SK-N-SH (cell line): ENCODE data around the gene TRIM69. TPM values are rescaled to one million over a fixed set of nuclear protein-coding genes. Genes with fewer than 3 reads are reported as not detected.

Experiments
- CTCF ChIA-PET: fragments of 300-600, 350-600 bp; formaldehyde crosslinking; extraction: SDS; loops from one replicate; lab custom pipeline; 2021; lab: Yijun Ruan, JAX
- POLR2A ChIA-PET: fragments of 350-600 bp; sonication (Branson Sonifier 250); formaldehyde crosslinking; extraction: SDS; loops from one replicate; lab custom pipeline; 2020; ENCODE audit warnings: antibody characterized with exemption, inconsistent platforms; lab: Yijun Ruan, JAX
- DNase-seq: peaks from one replicate; pipeline ENCODE4 v3.0.0; 2012
- H2AFZ ChIP-seq: fragments of 200-600 bp; sonication (generic); 2 replicates; pipeline ENCODE4 v1.8.1; 2016; ENCODE audit warnings: antibody characterized with exemption, mild to moderate bottlenecking, low read depth
- H3F3A ChIP-seq: fragments of 200-600 bp; sonication (generic); replicated peaks from 2 replicates; pipeline ENCODE3; 2016; ENCODE audit warnings: antibody characterized with exemption, mild to moderate bottlenecking; ENCODE audit not compliant: insufficient read depth
- H3K27ac ChIP-seq, 2 experiments: fragments of 200-500 bp in 1 of 2; fragments of 200-600 bp in 1 of 2; sonication (Bioruptor generic) in 1 of 2; sonication (generic), shearing (Covaris generic) in 1 of 2; 2 replicates each; pipeline versions ENCODE4 v1.5.1 to v1.6.1; 2014 to 2016; ENCODE audit warnings: low read depth in 2 of 2, inconsistent platforms in 1 of 2, low read length in 1 of 2, mild to moderate bottlenecking in 1 of 2, mixed read lengths in 1 of 2
- H3K27me3 ChIP-seq: fragments of 200-600 bp; sonication (generic), shearing (Covaris generic); 2 replicates; pipeline ENCODE4 v1.6.1; 2016; ENCODE audit warnings: mixed run types; ENCODE audit not compliant: insufficient read depth
- H3K36me3 ChIP-seq, 2 experiments: fragments of 200-500 bp in 1 of 2; fragments of 200-600 bp in 1 of 2; sonication (Bioruptor generic) in 1 of 2; sonication (generic) in 1 of 2; replicated peaks in 1 of 2; 2 replicates each; pipeline versions ENCODE3 to v1.5.1; 2014 to 2016; ENCODE audit warnings: low read length in 1 of 2, mild to moderate bottlenecking in 1 of 2; ENCODE audit not compliant: insufficient read depth in 2 of 2, control insufficient read depth in 1 of 2
- H3K4me1 ChIP-seq, 2 experiments: fragments of 200-500 bp in 1 of 2; fragments of 200-600 bp in 1 of 2; sonication (Bioruptor generic) in 1 of 2; sonication (generic), shearing (Covaris generic) in 1 of 2; 2 replicates each; pipeline versions ENCODE4 v1.5.1 to v1.6.1; 2014 to 2016; ENCODE audit warnings: low read depth in 1 of 2, low read length in 1 of 2, mixed run types in 1 of 2; ENCODE audit not compliant: insufficient read depth in 2 of 2, control insufficient read depth in 1 of 2
- H3K4me2 ChIP-seq: fragments of 200-600 bp; sonication (generic), shearing (Covaris generic); 2 replicates; pipeline ENCODE4 v1.6.1; 2017; ENCODE audit warnings: mixed run types
- H3K4me3 ChIP-seq, 2 experiments: fragments of 200-500 bp in 1 of 2; fragments of 200-600 bp in 1 of 2; sonication (Bioruptor generic) in 1 of 2; sonication (generic), shearing (Covaris generic) in 1 of 2; 2 replicates each; pipeline versions ENCODE4 v1.5.1 to v1.8.1; 2014 to 2016; ENCODE audit warnings: low read depth in 2 of 2, inconsistent platforms in 1 of 2, low read length in 1 of 2, mild to moderate bottlenecking in 1 of 2, mixed read lengths in 1 of 2, moderate library complexity in 1 of 2
- H3K79me2 ChIP-seq: fragments of 200-600 bp; sonication (generic); 2 replicates; pipeline ENCODE4 v1.8.1; 2017; ENCODE audit warnings: mild to moderate bottlenecking; ENCODE audit not compliant: insufficient read depth
- H3K9ac ChIP-seq: fragments of 200-600 bp; sonication (generic); 2 replicates; pipeline ENCODE4 v1.6.1; 2017; ENCODE audit warnings: mixed run types
- H3K9me2 ChIP-seq: fragments of 200-600 bp; sonication (generic); 2 replicates; pipeline ENCODE4 v1.6.1; 2017; ENCODE audit warnings: mixed run types
- H3K9me3 ChIP-seq: fragments of 200-600 bp; sonication (generic); 2 replicates; pipeline ENCODE4 v1.6.1; 2017; ENCODE audit warnings: mixed run types, mild to moderate bottlenecking, moderate library complexity
- H4K20me1 ChIP-seq: fragments of 200-600 bp; sonication (generic); 2 replicates; pipeline ENCODE4 v1.6.1; 2017; ENCODE audit warnings: mild to moderate bottlenecking, mixed run types; ENCODE audit not compliant: insufficient read depth
- CHD2 ChIP-seq: fragments of 150-350 bp; IDR thresholded peaks from 2 replicates; pipeline ENCODE4 v1.6.1; 2018; ENCODE audit warnings: low read length; ENCODE audit not compliant: partially characterized antibody
- CTCF ChIP-seq: fragments of 200-600 bp; sonication (generic); IDR thresholded peaks from 2 replicates; pipeline ENCODE4 v1.6.1; 2017; ENCODE audit warnings: antibody characterized with exemption, mild to moderate bottlenecking, moderate library complexity
- EP300 ChIP-seq, 2 experiments: IDR thresholded peaks; 2 replicates each; pipeline versions ENCODE4 v1.4.0 to v1.6.1; 2012; ENCODE audit warnings: borderline replicate concordance in 1 of 2, low read depth in 1 of 2, low read length in 1 of 2
- FOSL2 ChIP-seq: IDR thresholded peaks from 2 replicates; pipeline ENCODE4 v1.4.0; 2012; ENCODE audit warnings: low read depth, mild to moderate bottlenecking, moderate library complexity, borderline replicate concordance
- FOXM1 ChIP-seq: IDR thresholded peaks from 2 replicates; pipeline ENCODE4 v1.4.0; 2012; ENCODE audit warnings: low read depth, mild to moderate bottlenecking
- GABPA ChIP-seq: IDR thresholded peaks from 2 replicates; pipeline ENCODE4 v1.4.0; 2012; ENCODE audit warnings: low read depth, mild to moderate bottlenecking
- MXI1 ChIP-seq: IDR thresholded peaks from 2 replicates; pipeline ENCODE4 v1.6.1; 2012; ENCODE audit warnings: mild to moderate bottlenecking, low read depth, low read length, improper control_type of control experiment
- NFIC ChIP-seq: IDR thresholded peaks from 2 replicates; pipeline ENCODE4 v1.4.0; 2012; ENCODE audit warnings: borderline replicate concordance
- PBX3 ChIP-seq: IDR thresholded peaks from 2 replicates; pipeline ENCODE4; 2012
- REST ChIP-seq: IDR thresholded peaks from 2 replicates; pipeline ENCODE4 v1.6.1; 2012; ENCODE audit warnings: mild to moderate bottlenecking, low read depth, low read length, moderate library complexity
- SIN3A ChIP-seq: IDR thresholded peaks from 2 replicates; pipeline ENCODE4 v1.6.1; 2012; ENCODE audit warnings: low read depth, mild to moderate bottlenecking, low read length, moderate library complexity, borderline replicate concordance
- TAF1 ChIP-seq: IDR thresholded peaks from 2 replicates; pipeline ENCODE4 v1.6.1; 2012; ENCODE audit warnings: low read depth, mild to moderate bottlenecking, low read length, moderate library complexity, borderline replicate concordance
- TCF12 ChIP-seq: IDR thresholded peaks from 2 replicates; pipeline ENCODE4 v1.4.0; 2012
- USF1 ChIP-seq: IDR thresholded peaks from 2 replicates; pipeline ENCODE4 v1.4.0; 2012; ENCODE audit warnings: low read depth, borderline replicate concordance
- YY1 ChIP-seq: IDR thresholded peaks from 2 replicates; pipeline ENCODE4 v1.4.0; 2012; ENCODE audit warnings: low read depth, mild to moderate bottlenecking
- ZBTB33 ChIP-seq: IDR thresholded peaks from 2 replicates; pipeline ENCODE4 v1.4.0; 2012; ENCODE audit warnings: low read depth, borderline replicate concordance
- whole genome bisulfite sequencing: methylation state at CpG from one replicate; pipeline ENCODE4 v1.1.6; 2017; ENCODE audit warnings: low lambda C conversion rate; 5-methylcytosine and 5-hydroxymethylcytosine counted together
- polyA plus RNA-seq, 3 experiments: library from polyadenylated mRNA; depleted of rRNA; stranded (reverse); fragments of >200 nt; gene quantifications; 2 replicates each; pipeline ENCODE4 v1.2.3, GENCODE V29; 2012

The TRIM69 gene
- polyA plus RNA-seq, 1 of the 3 experiments (the other 2 are of a cell fraction) = 9.7 TPM

GRCh38 chr15:44692659-44693058, 43.7 kb upstream of the TRIM69 start:
- Histone ChIP-seq H3K4me3 (no peak overlapping the region), H2AFZ (no peak overlapping the region), H3K27ac (no peak overlapping the region), H3K4me1 (no peaks in the 10 kb centered on the region), H3K27me3 (no peaks in the 10 kb centered on the region), H3K9ac (no peak overlapping the region), H3K4me2 (no peak overlapping the region), H3K9me2 (no peaks in the 10 kb centered on the region)
- DNase-seq = no peak
- WGBS = 100% methylated on average over 1 of the region's 1 CpG
- POLR2A ChIA-PET = no interaction called here
- TF ChIP-seq ZBTB33 (no peak), CHD2 (no peak), CTCF (no peak), MXI1 (no peak), TCF12 (no peak), NFIC (no peak), FOXM1 (no peak), YY1 (no peak), GABPA (no peak), EP300 (IDR thresholded peaks at IDR 0.05; ENCODE audit: borderline replicate concordance in 1 of 2, low read depth in 1 of 2, low read length in 1 of 2) (no peak), SIN3A (no peak)
- TF ChIP-seq, all 33 proteins: peak for 0
- H3F3A ChIP-seq = no peaks in the 10 kb centered on the region
- H3K36me3 ChIP-seq = no peaks in the 10 kb centered on the region
- H4K20me1 ChIP-seq = no peaks in the 10 kb centered on the region
- no peaks in the 10 kb centered on the region for H3K79me2 ChIP-seq
- CTCF ChIA-PET = interaction anchor here (0.9 kb wide), 1 partner anchor 18 kb away, joined by 4 read pairs; the partner anchor contains the start of genes B2M and PATL2
- no peaks in the 10 kb centered on the region for H3K9me3 ChIP-seq

- WGBS = 62% methylated on average over 4 of the region's 4 CpGs
- ChIA-PET POLR2A (interaction anchor here (0.7 kb wide), 1 partner anchor 31 kb away, joined by 4 read pairs; the partner anchor contains the start of gene SPG11), CTCF (interaction anchor here (0.6 kb wide), 1 partner anchor 105 kb away, joined by 3 read pairs; no protein-coding TSS in a partner anchor)
- Histone ChIP-seq H3K36me3 (no peaks in the 10 kb centered on the region), H3K79me2 (no peaks in the 10 kb centered on the region), H3K9ac (no peak overlapping the region), H3K4me1 (no peaks in the 10 kb centered on the region), H3K4me3 (no peak overlapping the region), H3K4me2 (no peak overlapping the region), H3K27me3 (no peaks in the 10 kb centered on the region), H2AFZ (no peak overlapping the region), H3F3A (no peaks in the 10 kb centered on the region), H3K9me3 (no peaks in the 10 kb centered on the region), H4K20me1 (no peaks in the 10 kb centered on the region), H3K27ac (no peak overlapping the region), H3K9me2 (no peaks in the 10 kb centered on the region)
- TF ChIP-seq FOSL2 (no peak), REST (no peak), TAF1 (no peak), SIN3A (no peak), EP300 (IDR thresholded peaks at IDR 0.05; ENCODE audit: borderline replicate concordance in 1 of 2, low read depth in 1 of 2, low read length in 1 of 2) (no peak), PBX3 (no peak), USF1 (no peak)
- DNase-seq = no peak
Observed at GRCh38 chr15:44694416-44694815, 41.9 kb upstream of the TRIM69 start.
